BLaER1 (cell line): ENCODE measurements around the gene ARVCF.
"Not testable (repeated sequence)": the region's sequence is repeated elsewhere in the genome, so short reads cannot be mapped to it uniquely, and the experiment has no call there.

ENCODE experiments used
- H3K27ac ChIP-seq: shearing (Covaris generic); formaldehyde crosslinking; 2 replicates; pipeline ENCODE4 v1.8.1; 2022
- H3K27me3 ChIP-seq: shearing (Covaris generic); formaldehyde crosslinking; 2 replicates; pipeline ENCODE4 v1.8.1; 2022
- H3K36me3 ChIP-seq: shearing (Covaris generic); formaldehyde crosslinking; 2 replicates; pipeline ENCODE4 v1.8.1; 2022
- H3K4me1 ChIP-seq: shearing (Covaris generic); formaldehyde crosslinking; 2 replicates; pipeline ENCODE4 v1.8.1; 2022
- H3K4me2 ChIP-seq: shearing (Covaris generic); formaldehyde crosslinking; 2 replicates; pipeline ENCODE4 v1.8.1; 2022
- H3K4me3 ChIP-seq: shearing (Covaris generic); formaldehyde crosslinking; 2 replicates; pipeline ENCODE4 v1.8.1; 2022
- H3K9ac ChIP-seq: shearing (Covaris generic); formaldehyde crosslinking; 2 replicates; pipeline ENCODE4 v1.8.1; 2022
- H3K9me3 ChIP-seq: shearing (Covaris generic); formaldehyde crosslinking; 2 replicates; pipeline ENCODE4 v1.8.1; 2022
- H4K20me1 ChIP-seq: shearing (Covaris generic); formaldehyde crosslinking; 2 replicates; pipeline ENCODE4 v1.8.1; 2022
- Cebpa-rat ChIP-seq: shearing (Covaris generic); IDR thresholded peaks from 2 replicates; pipeline ENCODE4 v1.8.1; 2022

Gene ARVCF

GRCh38 chr22:19948057-19948760 lies 68.4 kb downstream of the ARVCF start:
- peaks cover 97% of the 10 kb centered on the region for H3K4me1 ChIP-seq
- no peaks in the 10 kb centered on the region for H3K9me3 ChIP-seq
- H3K27me3 ChIP-seq = no peaks in the 10 kb centered on the region
- peaks cover 37% of the 10 kb centered on the region for H3K36me3 ChIP-seq
- peak overlapping the region; percentile 83 for H3K27ac ChIP-seq
- H3K9ac ChIP-seq = peak overlapping the region; percentile 68
- H3K4me3 ChIP-seq = no peak overlapping the region
- H4K20me1 ChIP-seq = peaks cover 32% of the 10 kb centered on the region
- peak overlapping the region; percentile 98 for H3K4me2 ChIP-seq
- TF ChIP-seq Cebpa-rat = no peak

GRCh38 chr22:19943082-19944026 lies 73.3 kb downstream of the ARVCF start:
- Histone ChIP-seq H3K4me1 (peaks cover 79% of the 10 kb centered on the region), H3K4me3 (peak overlapping the region; percentile 82), H3K36me3 (peaks cover 12% of the 10 kb centered on the region; the same call in 1 of the 2 replicates), H3K27me3 (no peaks in the 10 kb centered on the region), H3K9ac (peak overlapping the region; percentile 95), H3K27ac (peak overlapping the region; percentile 99), H3K4me2 (peak overlapping the region; percentile 98), H3K9me3 (peaks cover 1% of the 10 kb centered on the region; the same call in 1 of the 2 replicates), H4K20me1 (no peaks in the 10 kb centered on the region; the same call in 1 of the 2 replicates)
- TF ChIP-seq Cebpa-rat = no peak

GRCh38 chr22:19942157-19943081 lies 74.2 kb downstream of the ARVCF start:
- peak overlapping the region; percentile 99 for H3K27ac ChIP-seq
- no peak for TF ChIP-seq Cebpa-rat

GRCh38 chr22:19941365-19942082 lies 75.1 kb downstream of the ARVCF start, which contains the start of the genes COMT and TXNRD2:
COMT (plus strand) TSS chr22:19941772; CDS start chr22:19962527, 20,755 bp downstream.
TXNRD2 (minus strand) TSS chr22:19941818; CDS start chr22:19941803, 15 bp downstream.
- peak within 1 kb of the TSS; percentile 99 for H3K27ac ChIP-seq
- no peak for TF ChIP-seq Cebpa-rat
- peak within 1 kb of the TSS; percentile 95 for H3K9ac ChIP-seq
- no peaks in the 10 kb centered on the region for H3K27me3 ChIP-seq
- H3K4me3 ChIP-seq = peak within 1 kb of the TSS; percentile 82
- H3K36me3 ChIP-seq = peaks cover 28% of the 10 kb centered on the region
- peaks cover 63% of the 10 kb centered on the region for H3K4me1 ChIP-seq
- H3K4me2 ChIP-seq = peak within 1 kb of the TSS; percentile 98
- peaks cover 20% of the 10 kb centered on the region for H3K9me3 ChIP-seq
- no peaks in the 10 kb centered on the region for H4K20me1 ChIP-seq

More at GRCh38 chr22:19942157-19943081, 74.2 kb downstream of the ARVCF start:
- H3K27me3 ChIP-seq = no peaks in the 10 kb centered on the region
- H4K20me1 ChIP-seq = no peaks in the 10 kb centered on the region
- H3K4me3 ChIP-seq = peak overlapping the region; percentile 82
- H3K4me2 ChIP-seq = peak overlapping the region; percentile 98
- H3K9ac ChIP-seq = peak overlapping the region; percentile 95
- H3K9me3 ChIP-seq = peaks cover 11% of the 10 kb centered on the region
- peaks cover 19% of the 10 kb centered on the region for H3K36me3 ChIP-seq
- H3K4me1 ChIP-seq = peaks cover 72% of the 10 kb centered on the region

GRCh38 chr22:19940536-19941364 lies 75.9 kb downstream of the ARVCF start:
- H3K27ac ChIP-seq = peak overlapping the region; percentile 99

GRCh38 chr22:19937616-19938473 lies 78.8 kb downstream of the ARVCF start:
- Histone ChIP-seq H3K9me3 (peaks cover 40% of the 10 kb centered on the region), H3K4me2 (no peak overlapping the region), H3K4me3 (no peak overlapping the region), H3K36me3 (peaks cover 38% of the 10 kb centered on the region), H3K9ac (no peak overlapping the region), H4K20me1 (no peaks in the 10 kb centered on the region), H3K27ac (no peak overlapping the region), H3K27me3 (no peaks in the 10 kb centered on the region), H3K4me1 (peaks cover 31% of the 10 kb centered on the region)
- TF ChIP-seq Cebpa-rat = no peak

More at GRCh38 chr22:19940536-19941364, 75.9 kb downstream of the ARVCF start:
- H3K4me1 ChIP-seq = peaks cover 55% of the 10 kb centered on the region
- H3K9ac ChIP-seq = peak overlapping the region; percentile 95
- H3K4me3 ChIP-seq = peak overlapping the region; percentile 82
- H3K4me2 ChIP-seq = peak overlapping the region; percentile 98
- H3K36me3 ChIP-seq = peaks cover 32% of the 10 kb centered on the region
- H3K27me3 ChIP-seq = no peaks in the 10 kb centered on the region
- peaks cover 27% of the 10 kb centered on the region for H3K9me3 ChIP-seq
- H4K20me1 ChIP-seq = no peaks in the 10 kb centered on the region
- no peak for TF ChIP-seq Cebpa-rat

- Histone ChIP-seq H3K36me3 (peaks cover 38% of the 10 kb centered on the region), H3K27me3 (no peaks in the 10 kb centered on the region), H4K20me1 (no peaks in the 10 kb centered on the region), H3K9me3 (peaks cover 40% of the 10 kb centered on the region), H3K27ac (no peak overlapping the region), H3K4me2 (no peak overlapping the region), H3K4me1 (peaks cover 30% of the 10 kb centered on the region), H3K9ac (no peak overlapping the region), H3K4me3 (no peak overlapping the region)
- TF ChIP-seq Cebpa-rat = no peak
These were observed 80.1 kb downstream of the ARVCF start for GRCh38 chr22:19936513-19936912.

GRCh38 chr22:19935123-19935718 lies 81.4 kb downstream of the ARVCF start:
- H3K36me3 ChIP-seq = peaks cover 49% of the 10 kb centered on the region
- H3K4me1 ChIP-seq = peaks cover 19% of the 10 kb centered on the region
- not testable (repeated sequence) for H3K27me3 ChIP-seq, H3K9ac ChIP-seq, H3K4me3 ChIP-seq, H3K4me2 ChIP-seq, H3K27ac ChIP-seq, H4K20me1 ChIP-seq
- H3K9me3 ChIP-seq = peaks cover 40% of the 10 kb centered on the region
